Epidermal melanocyte (primary cell): ENCODE measurements around the gene MPIG6B.

ENCODE experiments used
- DNase-seq: peaks from one replicate; pipeline ENCODE4 v3.0.0; 2011; ENCODE audit warnings: low spot score; ENCODE audit not compliant: insufficient read length

MPIG6B gene

DNA sequence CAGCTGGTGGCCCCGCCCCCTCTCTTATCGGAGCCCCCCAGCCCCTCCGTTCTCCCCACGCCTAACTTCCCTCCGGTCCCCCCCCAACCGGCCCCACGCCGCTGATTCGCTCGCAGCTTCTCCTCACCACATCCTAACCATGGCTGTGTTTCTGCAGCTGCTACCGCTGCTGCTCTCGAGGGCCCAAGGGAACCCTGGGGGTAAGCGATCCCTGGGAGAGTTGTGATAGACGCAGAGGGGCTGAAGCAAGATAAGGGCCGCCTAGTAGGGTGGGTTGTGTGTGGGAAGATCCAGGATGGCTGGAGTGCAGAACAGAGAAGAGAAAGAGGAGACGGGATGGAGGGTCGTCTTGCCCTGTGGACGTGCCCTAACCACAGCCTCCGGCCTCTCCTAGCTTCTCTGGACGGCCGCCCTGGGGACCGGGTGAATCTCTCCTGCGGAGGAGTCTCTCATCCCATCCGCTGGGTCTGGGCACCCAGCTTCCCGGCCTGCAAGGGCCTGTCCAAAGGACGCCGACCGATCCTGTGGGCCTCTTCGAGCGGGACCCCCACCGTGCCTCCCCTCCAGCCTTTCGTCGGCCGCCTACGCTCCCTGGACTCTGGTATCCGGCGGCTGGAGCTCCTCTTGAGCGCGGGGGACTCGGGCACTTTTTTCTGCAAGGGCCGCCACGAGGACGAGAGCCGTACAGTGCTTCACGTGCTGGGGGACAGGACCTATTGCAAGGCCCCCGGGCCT, at the start of gene MPIG6B:
Gene MPIG6B, plus strand, starts transcription at position 129 of the 735 bp plus-strand sequence. Its CDS starts 11 bp downstream, at position 140.
- no peak for DNase-seq

GRCh38 chr6:31676322-31676903, 46.8 kb upstream of the MPIG6B start:
- DNase-seq: no peak

DNA sequence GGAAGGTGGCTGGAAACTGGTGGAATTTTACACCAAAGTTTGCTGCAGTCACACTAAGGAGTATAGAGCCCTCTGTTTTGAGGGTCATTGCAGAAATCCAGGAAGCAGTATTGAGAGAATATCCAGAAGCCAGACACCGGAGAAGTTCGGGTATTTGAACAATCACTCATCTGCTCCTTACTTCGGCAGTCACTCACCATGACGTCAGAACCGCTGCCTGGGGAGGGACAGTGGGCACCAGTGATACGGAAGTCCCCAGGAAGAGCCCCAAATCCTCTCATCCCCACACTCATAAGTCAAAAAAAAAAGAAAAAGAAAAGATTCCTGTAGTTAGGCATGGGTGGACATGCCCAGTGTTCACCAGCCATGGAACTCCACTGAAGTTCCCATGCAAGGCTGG, 46.3 kb upstream of the MPIG6B start:
- DNase-seq: no peak

GRCh38 chr6:31677955-31678354, 45.2 kb upstream of the MPIG6B start:
- DNase-seq: no peak

DNA sequence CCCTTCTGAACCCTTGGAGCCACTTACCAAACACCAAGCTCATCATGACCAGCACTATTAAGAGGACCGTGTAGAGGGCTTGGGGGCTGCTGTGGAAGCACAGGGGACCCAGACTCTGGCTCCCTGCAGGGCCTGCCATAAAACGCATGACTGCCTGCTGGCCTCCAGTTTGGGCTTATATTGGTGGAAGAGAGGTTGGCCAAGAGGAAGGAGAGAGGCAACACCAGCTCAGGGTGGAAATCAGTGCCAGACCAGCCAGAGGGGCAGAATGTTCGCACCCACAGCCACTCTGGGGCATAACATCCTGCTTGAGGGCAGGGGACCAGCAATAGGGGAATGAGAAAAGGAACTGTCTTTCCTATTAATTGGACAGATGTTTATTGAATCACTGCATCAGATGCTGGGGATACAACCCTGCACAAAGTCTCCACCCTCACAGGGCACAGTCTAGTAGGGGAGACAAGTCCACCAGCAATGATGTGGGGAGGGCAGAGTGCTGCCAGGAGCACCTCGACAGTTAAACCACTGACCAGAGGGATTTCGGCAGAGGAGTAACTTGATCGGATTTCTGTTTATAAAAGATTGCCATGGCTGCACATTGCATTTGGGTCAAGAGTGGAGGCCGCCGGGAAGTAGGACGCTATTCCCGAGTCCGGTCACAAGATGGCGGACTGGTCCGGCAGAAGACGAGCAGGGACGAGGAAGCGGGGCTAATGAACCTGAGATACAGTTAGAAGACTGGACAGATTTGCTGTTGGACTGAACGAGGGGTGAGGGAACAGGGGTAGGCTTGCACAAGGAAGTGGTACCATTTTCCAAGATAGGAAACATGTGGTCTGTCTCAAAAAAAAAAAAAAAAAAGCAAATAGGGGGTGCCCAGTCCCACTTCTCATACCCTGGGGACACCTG, 42.7 kb upstream of the MPIG6B start, which contains the start of gene LY6G5C:
Gene LY6G5C, minus strand, starts transcription at position 842 of the 909 bp plus-strand sequence. Its CDS starts 694 bp downstream, at position 148.
- peak; percentile 81 for DNase-seq

- DNase-seq: peak; percentile 22
These were observed 42.0 kb upstream of the MPIG6B start for GRCh38 chr6:31681135-31681671.

DNA sequence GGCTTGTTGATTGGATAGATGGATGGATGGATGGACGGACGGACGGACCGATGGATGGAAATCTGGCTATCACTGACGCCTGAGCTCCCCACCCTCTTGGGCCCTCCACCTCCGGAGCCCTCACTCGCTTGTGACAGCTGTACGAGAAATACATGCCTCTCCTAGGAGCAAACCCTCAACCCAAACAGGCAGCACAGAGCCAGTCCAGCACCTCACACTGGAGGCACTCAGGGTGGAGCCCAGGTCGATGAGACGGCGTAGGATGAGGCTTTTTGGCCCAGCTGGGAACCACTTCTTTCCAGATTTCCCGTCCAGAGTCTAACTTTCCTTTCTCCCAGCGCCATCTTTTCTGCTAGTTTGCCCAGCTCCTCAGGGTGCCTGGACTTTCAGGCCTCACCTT, 39.6 kb upstream of the MPIG6B start:
- no peak for DNase-seq

DNA sequence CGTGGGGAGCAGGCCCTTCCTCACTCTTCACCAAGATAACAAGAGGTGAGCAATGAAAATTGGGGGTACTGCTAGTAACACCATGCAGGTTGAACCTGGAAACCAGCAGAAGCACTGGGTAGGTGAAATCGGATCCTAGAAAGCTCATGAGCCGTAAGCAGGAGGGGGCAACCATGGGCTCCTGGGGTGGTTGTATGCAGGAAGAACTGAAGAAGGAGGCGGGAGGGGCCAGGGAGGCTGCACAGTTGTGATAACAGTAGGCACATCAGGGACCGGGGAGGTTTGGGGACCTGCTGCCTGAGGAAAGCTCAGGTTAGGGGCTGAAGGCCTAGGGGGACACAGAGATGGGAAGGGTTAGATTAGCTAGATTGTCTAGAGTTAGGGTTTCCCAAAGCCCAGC, 36.7 kb upstream of the MPIG6B start:
- no peak for DNase-seq

- DNase-seq: no peak
These were observed 35.9 kb upstream of the MPIG6B start for GRCh38 chr6:31687321-31687720.

DNA sequence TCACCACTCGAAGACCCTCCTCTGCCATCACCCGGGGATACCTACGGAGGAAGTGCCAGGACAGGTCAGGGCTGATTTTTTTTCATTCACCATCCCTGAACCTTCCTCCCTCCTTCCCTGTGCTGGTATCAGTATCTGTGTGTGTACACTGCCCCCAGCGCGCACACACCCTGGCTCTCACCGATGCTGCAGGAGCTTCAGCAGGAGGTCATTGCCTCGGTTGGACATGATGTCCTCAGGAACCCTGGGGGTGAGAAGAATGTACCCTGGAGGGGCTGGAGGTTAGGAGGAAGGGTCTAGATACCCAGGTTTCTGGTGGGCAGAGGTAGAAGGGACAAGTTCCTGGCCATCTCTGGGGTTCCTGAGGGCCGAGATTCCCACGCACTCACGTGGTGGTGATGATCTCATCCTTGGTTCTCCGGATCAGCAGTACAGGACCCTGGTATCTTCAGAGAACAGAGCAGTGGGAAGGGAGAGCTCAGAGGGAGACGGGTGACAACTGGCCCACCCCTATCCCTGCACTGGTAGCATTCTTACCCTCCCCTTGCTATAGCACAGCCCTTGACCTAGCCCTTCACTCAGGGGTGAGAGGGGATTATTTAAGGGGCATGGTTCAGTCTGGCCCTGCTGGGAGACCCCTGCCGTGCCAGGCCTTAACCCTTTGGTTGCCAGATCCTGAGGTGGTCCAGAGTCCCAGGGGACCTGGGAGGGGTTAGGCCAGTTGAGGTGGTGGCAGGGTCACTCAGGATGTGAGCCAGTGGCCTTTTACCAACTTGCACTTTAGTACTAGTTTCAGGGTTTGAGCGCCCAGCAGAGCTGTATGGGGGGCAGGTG, 35.1 kb upstream of the MPIG6B start:
- no peak for DNase-seq

DNA sequence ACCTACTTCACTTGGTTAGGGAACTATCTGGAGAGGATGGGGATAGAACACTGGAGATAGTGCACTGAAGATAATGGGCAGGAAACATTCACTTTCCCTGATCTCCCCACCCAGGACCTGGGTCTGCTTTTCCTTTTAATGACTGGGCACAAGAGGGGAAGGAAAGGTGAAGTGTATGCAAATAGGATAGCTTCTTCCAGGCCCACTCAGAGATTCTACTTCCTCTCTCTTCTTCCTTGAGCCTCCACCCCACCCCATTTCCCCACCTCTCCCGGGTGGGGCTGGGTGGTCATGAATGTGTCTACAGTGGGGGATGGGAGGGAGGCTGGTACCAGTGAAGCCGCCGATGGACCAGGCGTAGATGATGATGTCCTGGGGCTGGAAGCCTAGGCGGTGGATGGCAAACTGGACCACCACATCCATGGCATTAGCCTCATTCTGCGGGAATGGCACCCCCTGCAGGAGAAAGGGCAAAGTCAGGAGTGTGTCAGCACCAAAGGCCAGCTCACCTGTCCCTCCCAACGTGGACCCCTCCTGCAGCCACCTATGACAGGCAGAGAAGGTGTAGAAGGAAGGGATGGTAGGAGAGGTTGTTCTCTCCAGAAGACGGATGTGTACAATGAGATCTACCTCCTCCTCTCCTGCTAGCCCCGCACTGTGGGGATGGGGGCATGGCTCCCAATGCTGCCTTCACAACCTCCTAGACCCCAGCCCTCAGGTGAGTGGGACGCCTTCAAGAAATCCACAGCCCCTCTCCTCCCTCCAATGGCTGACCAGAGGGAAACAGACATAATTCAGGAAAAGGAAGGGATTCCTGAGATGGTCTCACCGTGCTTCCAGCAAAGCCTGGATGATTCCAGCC, 33.7 kb upstream of the MPIG6B start:
- DNase-seq: no peak

DNA sequence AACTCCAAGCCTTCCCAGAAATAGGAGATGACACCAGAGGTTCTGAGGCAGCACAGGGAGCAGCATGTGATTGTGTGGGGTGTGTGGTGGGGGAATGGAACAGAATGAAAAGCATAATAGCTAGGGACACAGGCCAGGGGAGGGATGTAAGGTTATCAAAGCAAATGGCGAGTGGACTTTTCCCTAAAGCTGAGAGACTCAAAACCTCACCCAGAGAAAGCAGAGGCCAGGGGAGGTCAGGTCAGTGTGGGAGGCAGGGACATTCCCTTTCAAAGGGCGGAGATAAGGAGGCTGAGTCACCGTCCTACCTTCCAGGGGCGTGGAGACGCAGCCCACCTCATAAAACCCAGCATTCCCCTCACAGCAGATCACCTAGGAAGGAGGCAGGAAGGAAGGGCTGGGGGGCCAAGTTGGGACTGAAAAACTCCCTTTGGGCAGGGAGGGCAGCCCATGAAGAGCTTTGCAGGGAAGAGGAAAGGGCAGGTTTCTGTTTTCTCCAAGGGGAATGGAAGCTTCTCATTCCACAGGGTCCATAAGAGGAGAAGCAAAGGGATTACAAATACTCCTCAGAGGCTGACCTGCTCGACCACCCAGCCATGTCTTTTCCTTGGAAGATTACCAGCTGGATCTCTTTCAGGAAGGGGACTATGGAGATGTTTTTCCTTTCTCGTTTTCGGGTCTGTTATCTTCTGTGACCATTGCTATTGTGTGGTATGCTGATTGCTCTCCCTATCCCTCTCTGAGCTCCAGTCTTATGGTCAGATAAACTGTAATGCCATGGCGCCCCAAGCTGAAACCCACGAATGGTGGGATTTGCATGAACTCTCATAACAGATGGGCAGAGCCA, 32.7 kb upstream of the MPIG6B start:
- DNase-seq: no peak

DNA sequence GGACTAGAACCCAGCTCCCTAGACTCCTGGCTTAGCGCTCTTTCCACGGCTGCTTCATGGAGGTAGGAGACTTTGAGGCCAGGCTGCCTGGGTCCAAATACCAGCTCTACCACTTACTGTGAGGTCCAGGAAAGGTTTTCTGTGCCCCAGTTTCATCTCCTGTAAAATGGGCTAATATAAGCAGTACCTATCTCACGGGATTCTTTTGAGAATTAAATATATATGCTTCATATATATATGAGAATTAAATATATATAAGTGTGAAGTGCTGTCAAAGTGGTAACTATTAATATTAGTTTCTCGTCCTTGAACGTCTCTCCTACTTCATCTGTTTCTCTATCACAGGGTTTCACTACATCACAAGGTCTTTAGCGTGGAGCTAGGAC, 32.1 kb upstream of the MPIG6B start:
- no peak for DNase-seq

DNA sequence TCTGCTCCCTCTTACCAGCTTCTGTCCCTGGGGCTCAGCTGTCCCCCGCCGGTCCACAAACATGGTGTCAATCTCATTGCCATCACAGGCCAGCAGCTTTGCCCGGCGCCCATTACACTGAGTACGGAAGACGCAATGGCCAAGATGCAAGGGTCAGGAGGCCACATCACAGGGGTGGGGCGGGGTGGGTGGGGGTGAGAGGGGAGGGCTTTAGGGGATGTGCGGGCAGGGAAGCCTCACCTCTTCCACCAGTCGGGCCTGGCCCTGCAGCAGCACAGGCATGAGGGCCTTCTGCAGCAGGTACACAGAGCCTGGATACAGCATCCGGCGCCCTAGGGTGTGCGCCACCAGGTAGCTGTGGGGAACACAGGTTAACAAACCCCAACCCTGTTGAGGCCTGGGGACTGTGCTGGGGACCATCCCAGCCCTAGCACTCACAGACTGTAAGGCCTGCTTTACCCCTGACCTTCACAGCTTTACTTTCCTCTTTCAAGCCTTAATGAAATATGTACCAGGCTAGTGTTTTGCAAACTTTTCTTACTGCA, 31.5 kb upstream of the MPIG6B start:
- DNase-seq: no peak

- no peak for DNase-seq
These were observed 30.8 kb upstream of the MPIG6B start for GRCh38 chr6:31692353-31692752.

- DNase-seq: no peak
These were observed 30.3 kb upstream of the MPIG6B start for GRCh38 chr6:31692886-31693285.

DNA sequence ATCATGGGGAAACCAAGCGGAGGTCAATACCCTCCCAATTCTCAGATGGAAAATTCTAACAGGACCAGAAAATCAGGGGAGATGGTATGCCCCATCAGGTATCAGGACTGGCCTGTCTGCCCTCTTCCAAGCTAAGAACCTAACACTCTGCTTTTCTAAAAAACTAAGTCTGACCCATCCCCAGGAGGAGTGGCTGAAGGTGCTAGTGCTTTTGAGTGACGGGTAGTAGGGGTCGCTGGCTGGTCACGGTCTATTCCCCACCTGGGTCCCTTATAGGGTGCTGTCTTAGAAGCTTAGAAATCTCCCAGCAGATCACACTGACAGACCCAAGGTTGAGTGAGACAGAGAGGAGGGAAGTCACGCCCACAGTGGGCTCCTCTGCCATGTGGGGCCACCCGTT, 29.6 kb upstream of the MPIG6B start:
- DNase-seq: no peak

GRCh38 chr6:31697555-31697954, 25.6 kb upstream of the MPIG6B start:
- DNase-seq: no peak
